Measurements from ENCODE around the gene IMPA2.

GRCh38 chr18:12074736-12075135, 93.4 kb downstream of the IMPA2 start:
- TF ChIP-seq CTCF (conservative IDR thresholded peaks at IDR 0.05 in 1 of 2, IDR thresholded peaks at IDR 0.05 in 1 of 2; ENCODE audit: low read depth in 1 of 2, low read length in 2 of 2) (peak in 1 of 2 donors; percentile 6), EZH2 (IDR thresholded peaks at IDR 0.05; ENCODE audit: low read length, missing control alignments) (no peak)

Measured in fibroblast of lung (primary cell).